Stimulated activated CD8-positive, alpha-beta memory T cell treated with anti-CD3 and anti-CD28 coated beads, Interleukin-7, amount 100 ng/mL, for 48 hours (primary cell): Measurements from ENCODE around the gene ARHGAP18.

Experiments used
- DNase-seq, 2 donors: peaks; one replicate each; pipeline ENCODE4 v3.0.0-alpha.2; 2020; ENCODE audit warnings: low read depth in 1 of 2; ENCODE audit errors: extremely low read depth in 1 of 2

The ARHGAP18 gene

GRCh38 chr6:129709769-129710449 lies at the start of gene ARHGAP18:
TSS of gene ARHGAP18 (minus strand) at chr6:129710177. CDS start at chr6:129710136, 41 bp downstream.
- DNase-seq, result peak; percentile 50 to 60

GRCh38 chr6:129755787-129756186 lies 45.8 kb upstream of the ARHGAP18 start:
- no peak for DNase-seq

- DNase-seq, result no peak
Measured at GRCh38 chr6:129754750-129755149, 44.8 kb upstream of the ARHGAP18 start.

- no peak for DNase-seq
Measured at GRCh38 chr6:129753422-129753821, 43.4 kb upstream of the ARHGAP18 start.

- no peak for DNase-seq
Measured at GRCh38 chr6:129751384-129751783, 41.4 kb upstream of the ARHGAP18 start.

GRCh38 chr6:129750360-129750759 lies 40.4 kb upstream of the ARHGAP18 start:
- DNase-seq, result no peak

GRCh38 chr6:129749749-129750120 lies 39.8 kb upstream of the ARHGAP18 start:
- DNase-seq, result no peak

- DNase-seq, result no peak
Measured at GRCh38 chr6:129748901-129749748, 39.1 kb upstream of the ARHGAP18 start.

GRCh38 chr6:129748212-129748900 lies 38.4 kb upstream of the ARHGAP18 start:
- peak; percentile 17 to 60 for DNase-seq

- DNase-seq, result no peak
Measured at GRCh38 chr6:129747588-129748112, 37.7 kb upstream of the ARHGAP18 start.

- DNase-seq, result no peak
Measured at GRCh38 chr6:129744880-129745237, 34.9 kb upstream of the ARHGAP18 start.

- no peak for DNase-seq
Measured at GRCh38 chr6:129744201-129744879, 34.4 kb upstream of the ARHGAP18 start.

GRCh38 chr6:129740013-129740412 lies 30.0 kb upstream of the ARHGAP18 start:
- no peak for DNase-seq

- no peak for DNase-seq
Measured at GRCh38 chr6:129736105-129736504, 26.1 kb upstream of the ARHGAP18 start.

- DNase-seq, result no peak
Measured at GRCh38 chr6:129733290-129733689, 23.3 kb upstream of the ARHGAP18 start.

GRCh38 chr6:129732542-129732941 lies 22.6 kb upstream of the ARHGAP18 start:
- no peak for DNase-seq

- DNase-seq, result no peak
Measured at GRCh38 chr6:129732034-129732433, 22.1 kb upstream of the ARHGAP18 start.

GRCh38 chr6:129731428-129731827 lies 21.5 kb upstream of the ARHGAP18 start:
- DNase-seq, result no peak

GRCh38 chr6:129730477-129731165 lies 20.6 kb upstream of the ARHGAP18 start:
- DNase-seq, result no peak

- no peak for DNase-seq
Measured at GRCh38 chr6:129726650-129727049, 16.7 kb upstream of the ARHGAP18 start.
